H9 (cell line): ENCODE results near the gene SIGLEC9. TPM values are rescaled to one million over a fixed set of nuclear protein-coding genes. Genes with fewer than 3 reads are reported as not detected.

Source experiments
- DNase-seq: peaks from one replicate; pipeline ENCODE4 v3.0.0-alpha.2; 2017
- H2AFZ ChIP-seq: one replicate; pipeline ENCODE4 v1.6.1; 2013; ENCODE audit warnings: mild to moderate bottlenecking, low read length, control low read depth, moderate library complexity
- H2AK5ac ChIP-seq: 2 replicates; pipeline ENCODE4 v1.6.1; 2013; ENCODE audit warnings: low read length, control low read depth, mixed read lengths; ENCODE audit not compliant: insufficient read length
- H2BK120ac ChIP-seq: one replicate; pipeline ENCODE4 v1.6.1; 2013; ENCODE audit warnings: low read depth, mild to moderate bottlenecking, low read length, control low read depth, inconsistent platforms; ENCODE audit not compliant: poor library complexity, severe bottlenecking
- H2BK12ac ChIP-seq: 2 replicates; pipeline ENCODE4 v1.6.1; 2013; ENCODE audit warnings: low read length, control low read depth, mixed read lengths, low read depth; ENCODE audit not compliant: insufficient read length
- H2BK15ac ChIP-seq: 2 replicates; pipeline ENCODE4 v1.6.1; 2013; ENCODE audit warnings: low read depth, low read length, control low read depth
- H2BK20ac ChIP-seq: one replicate; pipeline ENCODE4 v1.6.1; 2013; ENCODE audit warnings: low read depth, mild to moderate bottlenecking, low read length, control low read depth, inconsistent platforms; ENCODE audit not compliant: poor library complexity, severe bottlenecking
- H2BK5ac ChIP-seq: 2 replicates; pipeline ENCODE4 v1.6.1; 2013; ENCODE audit warnings: low read length, control low read depth, mixed read lengths; ENCODE audit not compliant: insufficient read length
- H3K14ac ChIP-seq: 2 replicates; pipeline ENCODE4 v1.6.1; 2013; ENCODE audit warnings: low read length, control low read depth; ENCODE audit not compliant: insufficient read depth
- H3K18ac ChIP-seq: 2 replicates; pipeline ENCODE4 v1.6.1; 2013; ENCODE audit warnings: low read depth, mild to moderate bottlenecking, mixed read lengths, low read length, control low read depth; ENCODE audit not compliant: insufficient read length
- H3K23ac ChIP-seq: 2 replicates; pipeline ENCODE4 v1.6.1; 2013; ENCODE audit warnings: low read length, control low read depth, mixed read lengths, low read depth; ENCODE audit not compliant: insufficient read length
- H3K23me2 ChIP-seq: 2 replicates; pipeline ENCODE4 v1.6.1; 2013; ENCODE audit warnings: low read depth, mild to moderate bottlenecking, mixed read lengths, low read length, control low read depth; ENCODE audit not compliant: insufficient read length, poor library complexity, severe bottlenecking
- H3K27ac ChIP-seq: 2 replicates; pipeline ENCODE4 v1.5.1; 2013; ENCODE audit warnings: low read length, control low read depth, mixed read lengths, low read depth; ENCODE audit not compliant: insufficient read length
- H3K27me3 ChIP-seq: 2 replicates; pipeline ENCODE4 v1.6.1; 2013; ENCODE audit warnings: low read length, control low read depth, inconsistent platforms; ENCODE audit not compliant: insufficient read depth
- H3K4ac ChIP-seq: 2 replicates; pipeline ENCODE4 v1.6.1; 2013; ENCODE audit warnings: low read depth, mild to moderate bottlenecking, control low read depth, inconsistent platforms, low read length, moderate library complexity
- H3K4me1 ChIP-seq: 2 replicates; pipeline ENCODE4 v1.6.1; 2013; ENCODE audit warnings: low read length, control low read depth, inconsistent platforms; ENCODE audit not compliant: insufficient read depth
- H3K4me2 ChIP-seq: 2 replicates; pipeline ENCODE4 v1.6.1; 2013; ENCODE audit warnings: low read length, control low read depth, mixed read lengths; ENCODE audit not compliant: insufficient read length, insufficient read depth
- H3K56ac ChIP-seq: 2 replicates; pipeline ENCODE4 v1.6.1; 2013; ENCODE audit warnings: low read depth, mild to moderate bottlenecking, mixed read lengths, low read length, control low read depth; ENCODE audit not compliant: insufficient read length
- H3K79me1 ChIP-seq: 2 replicates; pipeline ENCODE4 v1.6.1; 2013; ENCODE audit warnings: low read depth, mild to moderate bottlenecking, moderate library complexity, low read length, control low read depth, inconsistent platforms; ENCODE audit not compliant: insufficient read depth, poor library complexity, severe bottlenecking
- H3K79me2 ChIP-seq: 2 replicates; pipeline ENCODE4 v1.6.1; 2013; ENCODE audit warnings: low read length, control low read depth, inconsistent platforms; ENCODE audit not compliant: insufficient read depth
- H3K9ac ChIP-seq: 2 replicates; pipeline ENCODE4 v1.6.1; 2013; ENCODE audit warnings: low read length, control low read depth, mixed read lengths; ENCODE audit not compliant: insufficient read length; ENCODE audit errors: extremely low read depth
- H3K9me3 ChIP-seq: one replicate; pipeline ENCODE4 v1.6.1; 2013; ENCODE audit warnings: low read depth, low read length, inconsistent platforms; ENCODE audit not compliant: control insufficient read depth
- H3T11ph ChIP-seq: one replicate; pipeline ENCODE4 v1.6.1; 2013; ENCODE audit warnings: mild to moderate bottlenecking, low read length, control low read depth, inconsistent platforms
- H4K20me1 ChIP-seq: one replicate; pipeline ENCODE4 v1.6.1; 2013; ENCODE audit not compliant: control insufficient read depth, insufficient read length, insufficient read depth
- H4K5ac ChIP-seq: 2 replicates; pipeline ENCODE4 v1.6.1; 2013; ENCODE audit warnings: low read depth, mild to moderate bottlenecking, mixed read lengths, low read length, control low read depth; ENCODE audit not compliant: insufficient read length
- H4K8ac ChIP-seq: replicated peaks from 2 replicates; pipeline ENCODE4 v1.6.1; 2013; ENCODE audit warnings: low read length, control low read depth, mixed read lengths, low read depth; ENCODE audit not compliant: insufficient read length
- H4K91ac ChIP-seq: 2 replicates; pipeline ENCODE4 v1.6.1; 2013; ENCODE audit warnings: low read depth, mild to moderate bottlenecking, moderate library complexity, mixed read lengths, low read length, control low read depth; ENCODE audit not compliant: insufficient read length
- H3K27ac Mint-ChIP-seq, 3 experiments: 2 replicates in 2 of 3; 3 replicates in 1 of 3; pipeline ENCODE4 v1.8.0; 2020 to 2021; ENCODE audit warnings: mixed read lengths in 3 of 3, mild to moderate bottlenecking in 1 of 3, moderate library complexity in 1 of 3
- H3K27me3 Mint-ChIP-seq: 2 replicates; pipeline ENCODE4 v1.8.0; 2021; ENCODE audit warnings: low read depth, mild to moderate bottlenecking, moderate library complexity, mixed read lengths
- H3K36me3 Mint-ChIP-seq, 3 experiments: 2 replicates in 2 of 3; 3 replicates in 1 of 3; pipeline ENCODE4 v1.8.0; 2020 to 2021; ENCODE audit warnings: low read depth in 3 of 3, mixed read lengths in 3 of 3; ENCODE audit not compliant: insufficient read depth in 1 of 3
- H3K4me1 Mint-ChIP-seq, 2 experiments: 2 replicates each; pipeline ENCODE4 v1.8.0; 2020; ENCODE audit warnings: mixed read lengths in 2 of 2
- H3K4me3 Mint-ChIP-seq, 2 experiments: 2 replicates in 1 of 2; 3 replicates in 1 of 2; pipeline ENCODE4 v1.8.0; 2020 to 2021; ENCODE audit warnings: mild to moderate bottlenecking in 2 of 2, mixed read lengths in 2 of 2, moderate library complexity in 1 of 2
- H3K9me3 Mint-ChIP-seq, 2 experiments: 2 replicates in 1 of 2; 3 replicates in 1 of 2; pipeline ENCODE4 v1.8.0; 2020; ENCODE audit warnings: mild to moderate bottlenecking in 2 of 2, mixed read lengths in 2 of 2, moderate library complexity in 1 of 2
- WGBS: extraction: QIAGEN DNeasy Blood & Tissue Kit; methylation state at CpG from one replicate; pipeline ENCODE4 v1.1.7; 2013; ENCODE audit warnings: missing lambda C conversion rate, low lambda C conversion rate, mixed read lengths; ENCODE audit not compliant: insufficient read length; ENCODE audit errors: extremely low coverage; 5-methylcytosine and 5-hydroxymethylcytosine counted together
- total RNA-seq: library from RNA; stranded (reverse); gene quantifications from 2 replicates; pipeline ENCODE4 v1.2.1, GENCODE V29; 2021
- TF ChIP-seq, protein P1 (sequence below): fragments of 200-600 bp; sonication (generic); conservative IDR thresholded peaks from 3 replicates; pipeline ENCODE4 v1.8.0; 2021; ENCODE audit warnings: antibody characterized with exemption, mild to moderate bottlenecking

SIGLEC9 gene
- total RNA-seq, 1 experiment from 2014 or later = not detected

DNA sequence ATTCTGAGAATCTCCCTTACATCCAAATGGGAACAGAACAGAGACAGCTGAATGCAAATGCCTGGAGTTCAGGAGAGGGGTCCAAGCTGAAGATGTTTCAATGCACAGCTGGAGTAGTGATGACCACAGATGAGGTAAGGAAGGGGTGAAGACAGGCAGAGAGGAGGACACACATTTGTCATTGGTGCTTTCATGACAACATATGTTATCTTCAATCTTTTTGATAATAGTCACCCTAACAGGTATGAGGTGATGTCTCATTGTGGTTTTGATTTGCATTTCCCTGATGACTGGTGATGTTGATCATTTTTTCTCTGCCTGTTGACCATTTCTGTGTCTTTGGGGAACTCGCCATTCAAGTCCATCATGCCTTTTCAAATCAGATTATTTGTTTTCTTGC, 36.6 kb downstream of the SIGLEC9 start:
- H3K27me3 ChIP-seq = no peaks in the 10 kb centered on the region
- no peak overlapping the region for H2BK15ac ChIP-seq
- no CpG with 5 or more reads among the region's 1 CpG for WGBS
- H2AFZ ChIP-seq = no peak overlapping the region
- no peaks in the 10 kb centered on the region for H4K20me1 ChIP-seq
- H3K18ac ChIP-seq = no peak overlapping the region
- H4K8ac ChIP-seq = no peak overlapping the region
- Mint-ChIP-seq H3K9me3 (no peaks in the 10 kb centered on the region), H3K27ac (no peak overlapping the region), H3K4me3 (no peak overlapping the region), H3K36me3 (no peaks in the 10 kb centered on the region), H3K27me3 (peaks cover 10% of the 10 kb centered on the region), H3K4me1 (no peaks in the 10 kb centered on the region; a peak in 1 of 4 replicates)
- no peak overlapping the region for H4K5ac ChIP-seq
- H2BK12ac ChIP-seq = no peak overlapping the region
- H3K9me3 ChIP-seq = no peaks in the 10 kb centered on the region
- H3K56ac ChIP-seq = no peak overlapping the region
- no peak overlapping the region for H2BK5ac ChIP-seq
- no peak overlapping the region for H2BK120ac ChIP-seq
- H3K4ac ChIP-seq = no peak overlapping the region
- H3K79me1 ChIP-seq = no peaks in the 10 kb centered on the region
- no peak for DNase-seq
- no peak overlapping the region for H4K91ac ChIP-seq
- H3K9ac ChIP-seq = no peak overlapping the region
- H3K79me2 ChIP-seq = no peaks in the 10 kb centered on the region
- no peaks in the 10 kb centered on the region for H3K23me2 ChIP-seq
- H3K4me2 ChIP-seq = no peak overlapping the region
- no peak overlapping the region for H3T11ph ChIP-seq
- H3K27ac ChIP-seq = no peak overlapping the region
- no peak overlapping the region for H2BK20ac ChIP-seq
- no peaks in the 10 kb centered on the region; the same call in 1 of the 2 replicates for H3K4me1 ChIP-seq
- H3K23ac ChIP-seq = no peak overlapping the region
- no peak overlapping the region for H3K14ac ChIP-seq
- TF ChIP-seq, protein P1, sequence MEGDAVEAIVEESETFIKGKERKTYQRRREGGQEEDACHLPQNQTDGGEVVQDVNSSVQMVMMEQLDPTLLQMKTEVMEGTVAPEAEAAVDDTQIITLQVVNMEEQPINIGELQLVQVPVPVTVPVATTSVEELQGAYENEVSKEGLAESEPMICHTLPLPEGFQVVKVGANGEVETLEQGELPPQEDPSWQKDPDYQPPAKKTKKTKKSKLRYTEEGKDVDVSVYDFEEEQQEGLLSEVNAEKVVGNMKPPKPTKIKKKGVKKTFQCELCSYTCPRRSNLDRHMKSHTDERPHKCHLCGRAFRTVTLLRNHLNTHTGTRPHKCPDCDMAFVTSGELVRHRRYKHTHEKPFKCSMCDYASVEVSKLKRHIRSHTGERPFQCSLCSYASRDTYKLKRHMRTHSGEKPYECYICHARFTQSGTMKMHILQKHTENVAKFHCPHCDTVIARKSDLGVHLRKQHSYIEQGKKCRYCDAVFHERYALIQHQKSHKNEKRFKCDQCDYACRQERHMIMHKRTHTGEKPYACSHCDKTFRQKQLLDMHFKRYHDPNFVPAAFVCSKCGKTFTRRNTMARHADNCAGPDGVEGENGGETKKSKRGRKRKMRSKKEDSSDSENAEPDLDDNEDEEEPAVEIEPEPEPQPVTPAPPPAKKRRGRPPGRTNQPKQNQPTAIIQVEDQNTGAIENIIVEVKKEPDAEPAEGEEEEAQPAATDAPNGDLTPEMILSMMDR = no peak
- H2AK5ac ChIP-seq = no peak overlapping the region
